Activated CD4-positive, alpha-beta T cell treated with anti-CD3 and anti-CD28 coated beads, Interleukin-2, amount 50 U/mL, for 48 hours (primary cell): ENCODE measurements around the gene ELMO1.
A peak's percentile ranks its signal among the peaks of the same experiment; 100 is the strongest.

Experiments used
- DNase-seq, 2 experiments: peaks; one replicate each; pipeline ENCODE4 v3.0.0-alpha.2; 2020

The ELMO1 gene

GRCh38 chr7:37363536-37364491 is 84.8 kb downstream of the ELMO1 start:
- DNase-seq: no peak

GRCh38 chr7:37362802-37363201 is 85.9 kb downstream of the ELMO1 start:
- no peak for DNase-seq

- DNase-seq: no peak
Observed at GRCh38 chr7:37360484-37360883, 88.2 kb downstream of the ELMO1 start.

GRCh38 chr7:37359662-37360444 is 88.8 kb downstream of the ELMO1 start:
- DNase-seq: peak in 1 of 2 experiments; percentile 53

GRCh38 chr7:37359180-37359579 is 89.5 kb downstream of the ELMO1 start:
- no peak for DNase-seq

GRCh38 chr7:37357637-37357996 is 91.0 kb downstream of the ELMO1 start:
- no peak for DNase-seq

- DNase-seq: no peak
Observed at GRCh38 chr7:37356911-37357636, 91.6 kb downstream of the ELMO1 start.

- peak; percentile 68 to 76 for DNase-seq
Observed at GRCh38 chr7:37354656-37355131, 94.0 kb downstream of the ELMO1 start.

- no peak for DNase-seq
Observed at GRCh38 chr7:37353949-37354655, 94.6 kb downstream of the ELMO1 start.

GRCh38 chr7:37352974-37353948 is 95.4 kb downstream of the ELMO1 start:
- peak; percentile 56 to 70 for DNase-seq

- DNase-seq: no peak
Observed at GRCh38 chr7:37352251-37352880, 96.3 kb downstream of the ELMO1 start.

- DNase-seq: no peak
Observed at GRCh38 chr7:37351716-37352115, 96.9 kb downstream of the ELMO1 start.

GRCh38 chr7:37349979-37350590 is 98.6 kb downstream of the ELMO1 start:
- DNase-seq: no peak

GRCh38 chr7:37348982-37349381 is 99.7 kb downstream of the ELMO1 start:
- no peak for DNase-seq

- DNase-seq: no peak
Observed at GRCh38 chr7:37346761-37347160, 101.9 kb downstream of the ELMO1 start.

GRCh38 chr7:37344886-37345579 is 103.6 kb downstream of the ELMO1 start:
- no peak for DNase-seq

- peak; percentile 66 to 74 for DNase-seq
Observed at GRCh38 chr7:37342688-37343471, 105.8 kb downstream of the ELMO1 start.

GRCh38 chr7:37342176-37342687 is 106.4 kb downstream of the ELMO1 start:
- DNase-seq: no peak
